ENCODE measurements around the gene PSKH1. TPM values are rescaled to one million over a fixed set of nuclear protein-coding genes. Genes with fewer than 3 reads are reported as not detected.

Gene PSKH1
- total RNA-seq, 1 donor from 2014 or later: 9.9 TPM

DNA sequence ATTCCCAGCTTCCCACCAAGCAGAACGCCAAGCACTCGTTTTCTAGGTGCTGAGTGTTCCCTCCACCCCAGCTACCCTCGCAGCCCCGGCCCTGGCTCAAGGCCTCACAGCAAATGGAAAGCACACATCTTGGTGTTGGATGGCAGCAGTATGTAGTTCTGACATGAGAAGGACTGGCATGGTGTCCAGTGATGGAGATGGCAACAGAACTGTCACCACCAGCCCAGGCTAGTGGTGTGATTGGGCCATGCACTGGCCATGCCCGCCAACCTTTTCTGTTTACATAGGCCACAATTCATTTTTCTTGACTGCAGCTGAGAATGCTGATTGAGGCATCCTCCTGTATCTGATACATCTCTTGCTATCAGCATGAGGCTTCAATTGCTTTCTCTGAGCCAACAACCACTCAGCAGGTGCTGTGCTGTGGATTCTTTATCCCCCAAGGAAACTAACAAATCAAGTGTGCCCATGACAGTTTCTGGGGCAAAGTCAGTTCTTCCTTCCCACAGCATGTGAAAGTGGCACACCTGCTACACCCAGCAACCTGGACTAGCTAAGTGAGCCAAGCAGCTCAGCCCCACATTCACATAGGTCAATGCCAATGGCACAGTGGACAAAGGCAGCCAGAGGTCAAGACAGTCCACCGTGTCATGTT, 71.5 kb downstream of the PSKH1 start:
- peaks cover 86 to 91% (median 87%) of the 10 kb centered on the region in 3 donors for H3K4me1 ChIP-seq (ENCODE audit: control insufficient read depth in 3 of 3, insufficient read depth in 3 of 3, low read length in 3 of 3)
- H3K27me3 ChIP-seq (ENCODE audit: control insufficient read depth in 3 of 3, insufficient read depth in 3 of 3, low read length in 3 of 3): no peaks in the 10 kb centered on the region
- peak overlapping the region; percentile 14 to 98 (median 63) for H3K9ac ChIP-seq (ENCODE audit: low read depth in 1 of 3, low read length in 3 of 3)
- H3K27ac ChIP-seq (ENCODE audit: low read depth, low read length): peak overlapping the region; percentile 93
- peak overlapping the region in 1 of 3 donors; percentile 58 for H3K4me3 ChIP-seq (ENCODE audit: low read length in 3 of 3)
- H3K9me3 ChIP-seq (ENCODE audit: control insufficient read depth in 3 of 3, low read length in 3 of 3): no peaks in the 10 kb centered on the region
- H3K36me3 ChIP-seq (ENCODE audit: control insufficient read depth in 3 of 3, insufficient read depth in 3 of 3, low read length in 3 of 3): peaks cover 27 to 35% (median 33%) of the 10 kb centered on the region in 3 donors

DNA sequence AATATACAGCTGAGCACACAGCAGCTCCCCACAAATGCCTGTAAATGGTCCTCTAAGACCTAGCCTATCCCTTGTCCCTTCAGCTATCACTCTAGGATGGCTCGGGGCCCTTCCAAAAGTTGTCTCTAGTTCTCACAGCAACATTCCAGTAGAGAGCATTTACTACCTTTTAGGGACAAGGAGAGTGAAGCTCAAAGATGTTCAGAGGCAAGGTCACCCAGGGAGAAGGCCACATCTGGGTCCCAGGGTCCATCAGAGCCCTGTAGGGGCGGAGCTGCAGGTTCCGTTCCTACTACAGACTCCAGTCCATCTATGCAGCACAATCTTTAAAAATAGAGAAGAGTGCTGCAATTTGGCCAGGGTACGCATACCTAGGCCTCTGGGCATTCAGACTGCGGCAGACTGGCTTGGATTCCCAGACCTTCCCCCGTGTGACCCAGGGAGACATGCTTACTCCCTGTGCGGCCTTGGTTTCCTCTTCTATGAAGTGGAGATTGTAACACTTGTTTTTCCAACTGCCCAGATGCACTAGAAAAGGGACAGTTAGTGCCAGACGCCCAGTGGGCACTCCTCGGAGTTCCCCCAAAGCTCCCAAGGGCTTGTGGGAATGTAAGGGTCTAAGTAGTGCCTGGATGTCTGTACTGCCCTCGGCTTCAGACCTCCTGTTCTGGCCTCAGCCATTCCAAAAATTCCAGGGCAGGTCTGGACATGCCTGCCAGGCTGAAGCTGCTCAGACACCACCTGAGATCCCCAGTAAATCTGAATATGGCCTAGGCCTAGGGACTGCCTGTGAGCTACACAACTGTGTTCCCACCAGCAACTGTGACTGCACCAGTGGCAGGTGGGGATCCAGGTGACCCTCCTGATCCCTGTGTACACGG, 72.9 kb downstream of the PSKH1 start:
- Histone ChIP-seq H3K4me3 (ENCODE audit: low read length in 3 of 3) (peak overlapping the region; percentile 88 to 97 (median 92)), H3K27me3 (ENCODE audit: control insufficient read depth in 3 of 3, insufficient read depth in 3 of 3, low read length in 3 of 3) (no peaks in the 10 kb centered on the region), H3K27ac (ENCODE audit: low read depth, low read length) (peak overlapping the region; percentile 93), H3K9ac (ENCODE audit: low read depth in 1 of 3, low read length in 3 of 3) (peak overlapping the region; percentile 92 to 98 (median 92)), H3K9me3 (ENCODE audit: control insufficient read depth in 3 of 3, low read length in 3 of 3) (no peaks in the 10 kb centered on the region), H3K36me3 (ENCODE audit: control insufficient read depth in 3 of 3, insufficient read depth in 3 of 3, low read length in 3 of 3) (peaks cover 19 to 23% (median 21%) of the 10 kb centered on the region in 3 donors), H3K4me1 (ENCODE audit: control insufficient read depth in 3 of 3, insufficient read depth in 3 of 3, low read length in 3 of 3) (peaks cover 73 to 78% (median 74%) of the 10 kb centered on the region in 3 donors)

DNA sequence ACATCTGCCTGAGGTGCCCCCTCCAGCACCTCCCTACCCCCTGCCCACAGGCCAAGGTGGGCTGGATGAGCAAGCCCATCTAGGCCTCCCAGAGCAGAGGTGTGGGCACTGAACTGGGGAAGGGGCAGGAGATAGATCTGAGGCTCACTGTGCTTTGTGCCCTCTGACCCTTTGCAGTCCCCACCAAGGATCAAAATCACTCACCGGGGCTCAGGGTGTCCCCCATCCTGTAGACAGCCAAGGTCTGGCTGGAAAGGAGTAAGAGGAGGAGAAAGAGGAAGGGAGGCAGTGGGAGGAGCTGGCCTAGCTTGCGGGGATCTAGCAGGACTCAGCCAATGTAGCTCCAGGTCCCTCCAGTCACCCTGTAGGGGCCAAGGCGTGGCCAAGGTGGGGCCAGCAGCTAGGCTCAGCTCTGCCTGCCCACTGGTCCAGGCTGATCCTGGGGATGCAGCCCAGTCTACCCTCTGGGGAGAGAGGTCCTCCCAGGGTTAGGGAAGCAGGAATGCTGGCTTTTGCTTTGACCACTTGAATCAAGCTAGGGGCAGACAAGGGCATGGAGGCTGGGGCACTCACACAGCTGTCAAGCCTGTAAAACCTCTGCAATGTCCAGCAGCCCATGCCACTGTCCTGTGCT, 73.6 kb downstream of the PSKH1 start:
- Histone ChIP-seq H3K27me3 (ENCODE audit: control insufficient read depth in 3 of 3, insufficient read depth in 3 of 3, low read length in 3 of 3) (no peaks in the 10 kb centered on the region), H3K36me3 (ENCODE audit: control insufficient read depth in 3 of 3, insufficient read depth in 3 of 3, low read length in 3 of 3) (peaks cover 13 to 16% (median 13%) of the 10 kb centered on the region in 3 donors), H3K9me3 (ENCODE audit: control insufficient read depth in 3 of 3, low read length in 3 of 3) (no peaks in the 10 kb centered on the region), H3K4me1 (ENCODE audit: control insufficient read depth in 3 of 3, insufficient read depth in 3 of 3, low read length in 3 of 3) (peaks cover 66 to 71% (median 66%) of the 10 kb centered on the region in 3 donors), H3K4me3 (ENCODE audit: low read length in 3 of 3) (peak overlapping the region; percentile 88 to 97 (median 92)), H3K27ac (ENCODE audit: low read depth, low read length) (peak overlapping the region; percentile 93), H3K9ac (ENCODE audit: low read depth in 1 of 3, low read length in 3 of 3) (peak overlapping the region; percentile 92 to 98 (median 92))

- H3K4me1 ChIP-seq (ENCODE audit: control insufficient read depth in 3 of 3, insufficient read depth in 3 of 3, low read length in 3 of 3): peaks cover 59 to 64% (median 59%) of the 10 kb centered on the region in 3 donors
- H3K4me3 ChIP-seq (ENCODE audit: low read length in 3 of 3): peak overlapping the region; percentile 88 to 97 (median 92)
- peak overlapping the region; percentile 92 to 98 (median 92) for H3K9ac ChIP-seq (ENCODE audit: low read depth in 1 of 3, low read length in 3 of 3)
- H3K9me3 ChIP-seq (ENCODE audit: control insufficient read depth in 3 of 3, low read length in 3 of 3): no peaks in the 10 kb centered on the region
- H3K27me3 ChIP-seq (ENCODE audit: control insufficient read depth in 3 of 3, insufficient read depth in 3 of 3, low read length in 3 of 3): no peaks in the 10 kb centered on the region
- H3K27ac ChIP-seq (ENCODE audit: low read depth, low read length): peak overlapping the region; percentile 93
- H3K36me3 ChIP-seq (ENCODE audit: control insufficient read depth in 3 of 3, insufficient read depth in 3 of 3, low read length in 3 of 3): peaks cover 6 to 9% (median 6%) of the 10 kb centered on the region in 3 donors
Measured at GRCh38 chr16:67967183-67967957, 74.3 kb downstream of the PSKH1 start.

DNA sequence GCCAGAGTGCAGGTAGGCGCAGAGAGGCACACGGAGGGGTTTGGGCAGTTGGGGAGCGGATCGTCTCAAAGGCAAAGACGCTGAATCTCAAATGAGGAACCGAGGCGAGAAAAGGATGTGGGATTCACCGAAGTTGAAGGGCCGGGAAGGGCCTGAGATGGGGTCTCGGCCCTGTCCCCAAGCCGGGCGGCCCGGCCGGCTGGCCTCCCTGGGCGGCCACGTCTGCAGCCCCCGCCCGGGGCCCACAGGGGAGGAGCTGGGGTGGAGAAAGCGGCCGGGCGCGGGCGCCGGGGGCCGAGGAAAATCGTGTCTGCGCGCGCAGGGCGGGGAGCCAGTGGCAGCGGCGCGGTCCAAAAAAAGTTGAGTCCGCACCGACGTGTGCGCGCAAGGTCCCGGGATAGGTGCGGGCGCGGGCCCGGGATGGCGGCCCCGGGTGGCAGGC, 74.9 kb downstream of the PSKH1 start:
- H3K4me3 ChIP-seq (ENCODE audit: low read length in 3 of 3): peak overlapping the region; percentile 88 to 97 (median 92)
- H3K9ac ChIP-seq (ENCODE audit: low read depth in 1 of 3, low read length in 3 of 3): peak overlapping the region; percentile 92 to 98 (median 92)
- no peaks in the 10 kb centered on the region for H3K9me3 ChIP-seq (ENCODE audit: control insufficient read depth in 3 of 3, low read length in 3 of 3)
- no peaks in the 10 kb centered on the region for H3K27me3 ChIP-seq (ENCODE audit: control insufficient read depth in 3 of 3, insufficient read depth in 3 of 3, low read length in 3 of 3)
- H3K27ac ChIP-seq (ENCODE audit: low read depth, low read length): peak overlapping the region; percentile 93
- H3K36me3 ChIP-seq (ENCODE audit: control insufficient read depth in 3 of 3, insufficient read depth in 3 of 3, low read length in 3 of 3): peaks cover 0 to 4% (median 1%) of the 10 kb centered on the region in 3 donors
- peaks cover 53 to 58% (median 53%) of the 10 kb centered on the region in 3 donors for H3K4me1 ChIP-seq (ENCODE audit: control insufficient read depth in 3 of 3, insufficient read depth in 3 of 3, low read length in 3 of 3)

GRCh38 chr16:67968400-67969253, 75.6 kb downstream of the PSKH1 start, which contains the start of gene SLC12A4:
Gene SLC12A4, minus strand, starts transcription at chr16:67968637. Its CDS starts 84 bp downstream, at chr16:67968553.
- Histone ChIP-seq H3K27ac (ENCODE audit: low read depth, low read length) (peak within 1 kb of the TSS; percentile 93), H3K4me1 (ENCODE audit: control insufficient read depth in 3 of 3, insufficient read depth in 3 of 3, low read length in 3 of 3) (peaks cover 47 to 51% (median 47%) of the 10 kb centered on the region in 3 donors), H3K4me3 (ENCODE audit: low read length in 3 of 3) (peak within 1 kb of the TSS; percentile 88 to 97 (median 92)), H3K9me3 (ENCODE audit: control insufficient read depth in 3 of 3, low read length in 3 of 3) (no peaks in the 10 kb centered on the region), H3K36me3 (ENCODE audit: control insufficient read depth in 3 of 3, insufficient read depth in 3 of 3, low read length in 3 of 3) (no peaks in the 10 kb centered on the region), H3K9ac (ENCODE audit: low read depth in 1 of 3, low read length in 3 of 3) (peak within 1 kb of the TSS; percentile 92 to 98 (median 92)), H3K27me3 (ENCODE audit: control insufficient read depth in 3 of 3, insufficient read depth in 3 of 3, low read length in 3 of 3) (no peaks in the 10 kb centered on the region)

GRCh38 chr16:67969254-67970039, 76.4 kb downstream of the PSKH1 start:
- H3K27ac ChIP-seq (ENCODE audit: low read depth, low read length): peak overlapping the region; percentile 93
- no peaks in the 10 kb centered on the region for H3K9me3 ChIP-seq (ENCODE audit: control insufficient read depth in 3 of 3, low read length in 3 of 3)
- no peaks in the 10 kb centered on the region for H3K36me3 ChIP-seq (ENCODE audit: control insufficient read depth in 3 of 3, insufficient read depth in 3 of 3, low read length in 3 of 3)
- peak overlapping the region; percentile 68 to 98 (median 78) for H3K9ac ChIP-seq (ENCODE audit: low read depth in 1 of 3, low read length in 3 of 3)
- no peaks in the 10 kb centered on the region for H3K27me3 ChIP-seq (ENCODE audit: control insufficient read depth in 3 of 3, insufficient read depth in 3 of 3, low read length in 3 of 3)
- H3K4me1 ChIP-seq (ENCODE audit: control insufficient read depth in 3 of 3, insufficient read depth in 3 of 3, low read length in 3 of 3): peaks cover 39 to 43% (median 39%) of the 10 kb centered on the region in 3 donors
- H3K4me3 ChIP-seq (ENCODE audit: low read length in 3 of 3): peak overlapping the region; percentile 71 to 97 (median 92)

DNA sequence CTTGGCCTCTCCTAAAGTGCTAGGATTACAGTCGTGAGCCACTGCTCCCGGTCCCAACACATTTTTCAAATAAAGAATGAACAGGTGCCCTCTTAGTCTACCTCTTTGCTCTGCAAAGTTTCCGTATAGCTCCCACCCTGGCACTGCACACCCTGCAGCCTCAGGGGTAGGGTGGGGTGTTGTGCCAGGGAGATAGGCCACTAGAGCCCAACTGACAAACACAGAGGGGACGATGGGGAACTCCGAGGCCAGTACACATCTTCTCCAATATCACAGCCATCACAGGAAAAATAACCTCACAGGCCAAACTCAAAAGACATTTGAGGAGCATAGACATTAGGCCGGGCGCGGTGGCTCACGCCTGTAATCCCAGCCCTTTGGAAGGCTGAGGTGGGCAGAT, 78.1 kb downstream of the PSKH1 start:
- H3K27me3 ChIP-seq (ENCODE audit: control insufficient read depth in 3 of 3, insufficient read depth in 3 of 3, low read length in 3 of 3): no peaks in the 10 kb centered on the region
- no peak overlapping the region for H3K9ac ChIP-seq (ENCODE audit: low read depth in 1 of 3, low read length in 3 of 3)
- no peaks in the 10 kb centered on the region for H3K36me3 ChIP-seq (ENCODE audit: control insufficient read depth in 3 of 3, insufficient read depth in 3 of 3, low read length in 3 of 3)
- no peak overlapping the region for H3K27ac ChIP-seq (ENCODE audit: low read depth, low read length)
- H3K4me3 ChIP-seq (ENCODE audit: low read length in 3 of 3): no peak overlapping the region
- peaks cover 22 to 26% (median 22%) of the 10 kb centered on the region in 3 donors for H3K4me1 ChIP-seq (ENCODE audit: control insufficient read depth in 3 of 3, insufficient read depth in 3 of 3, low read length in 3 of 3)
- H3K9me3 ChIP-seq (ENCODE audit: control insufficient read depth in 3 of 3, low read length in 3 of 3): no peaks in the 10 kb centered on the region
